HG03432 (cell line): ENCODE results near the gene LETM1.
"Not testable (repeated sequence)": the region's sequence is repeated elsewhere in the genome, so short reads cannot be mapped to it uniquely, and the experiment has no call there.

Experiments used
- ATAC-seq: cut with Tn5 transposase; IDR thresholded peaks from one replicate; pipeline ENCODE4 v1.9.1; 2021; ENCODE audit warnings: mild to moderate bottlenecking, moderate library complexity; ENCODE audit not compliant: unreplicated experiment

The LETM1 gene

GRCh38 chr4:1852904-1853623, 2.9 kb downstream of the LETM1 start:
- ATAC-seq = no peak

DNA sequence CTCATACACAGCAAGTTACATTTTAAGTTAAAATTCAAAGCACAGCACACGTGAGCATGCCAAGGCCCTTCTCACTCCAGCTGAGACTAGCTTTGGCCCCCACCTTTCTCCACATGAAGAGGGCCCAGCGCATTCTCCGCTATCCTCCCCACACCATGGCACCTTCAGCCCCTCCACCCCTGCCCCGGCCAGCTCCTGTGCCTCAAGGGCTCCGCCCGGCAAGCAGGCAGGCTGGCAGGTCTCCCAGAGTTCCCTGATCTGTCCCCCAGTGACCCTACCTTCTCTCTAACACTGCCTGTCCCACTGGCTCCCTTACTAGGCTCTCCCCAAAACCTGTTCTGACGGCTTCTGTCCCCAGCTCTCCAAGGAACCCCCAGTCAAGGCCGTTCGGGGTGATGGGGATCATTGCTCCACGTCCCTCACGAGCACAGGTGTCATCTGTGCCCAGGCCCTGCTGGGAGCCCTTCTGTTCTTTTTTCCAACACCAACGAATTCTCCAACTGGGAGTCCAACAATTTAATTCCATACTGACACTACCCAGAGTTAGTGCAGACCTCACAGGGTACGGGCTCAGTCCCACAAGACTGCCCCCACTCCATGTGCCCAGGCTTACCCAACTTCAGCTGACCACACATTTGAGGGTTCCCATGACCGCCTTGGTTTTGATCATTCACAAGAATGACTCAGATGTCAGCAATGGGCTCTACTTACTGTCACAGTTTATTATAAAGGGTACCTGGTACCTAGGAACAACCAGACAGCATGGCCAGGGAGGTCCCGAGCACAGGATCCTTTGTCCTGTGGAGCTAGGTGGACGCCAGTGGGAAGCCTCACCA, 4.2 kb downstream of the LETM1 start:
- no peak for ATAC-seq

DNA sequence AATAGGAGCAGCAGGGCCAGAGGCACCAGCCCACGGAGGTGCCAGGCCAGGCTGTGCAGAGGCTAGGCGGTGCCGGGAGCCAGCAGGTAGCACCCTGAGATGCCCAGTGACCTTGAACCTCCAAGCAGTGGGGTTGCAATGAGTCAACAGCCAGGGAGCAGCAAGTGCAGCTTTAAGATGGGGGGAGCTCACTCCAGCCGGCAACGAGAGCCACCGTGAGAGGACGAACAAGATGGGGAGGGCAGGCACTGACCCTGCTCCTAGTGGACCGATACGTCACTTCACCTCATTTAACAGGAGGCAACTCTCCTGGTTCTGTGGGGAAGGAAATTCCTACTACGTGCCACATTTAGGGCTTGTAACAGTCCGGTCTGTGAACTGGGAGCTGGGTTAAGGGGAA, 4.8 kb downstream of the LETM1 start:
- no peak for ATAC-seq

- ATAC-seq = no peak
Measured at GRCh38 chr4:1850276-1850675, 5.7 kb downstream of the LETM1 start.

GRCh38 chr4:1846580-1846979, 9.4 kb downstream of the LETM1 start:
- no peak for ATAC-seq

- not testable (repeated sequence) for ATAC-seq
Measured at GRCh38 chr4:1844618-1845017, 11.3 kb downstream of the LETM1 start.

- ATAC-seq = no peak
Measured at GRCh38 chr4:1843852-1844251, 12.1 kb downstream of the LETM1 start.

DNA sequence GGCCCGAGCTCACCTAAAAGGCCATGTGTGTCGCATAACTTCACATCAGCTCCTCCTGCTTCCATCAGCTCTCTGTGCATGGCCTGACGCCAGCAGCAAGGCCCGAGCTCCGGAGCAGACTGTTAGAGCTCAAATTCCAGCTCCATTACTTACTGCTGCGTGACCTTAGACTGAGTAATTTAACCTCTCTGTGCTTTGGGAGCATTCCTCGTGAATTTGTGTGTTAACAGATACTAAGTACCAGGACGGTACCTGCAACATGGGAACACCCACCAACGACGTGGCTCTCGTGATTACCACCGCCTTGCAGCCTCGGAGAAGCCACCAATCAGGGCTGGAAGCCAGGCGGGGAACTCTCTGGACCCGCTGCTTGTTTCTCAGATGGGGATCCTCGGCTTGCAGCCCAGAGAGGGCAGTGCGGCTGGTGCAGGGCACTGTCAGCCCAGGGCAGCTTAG, 12.9 kb downstream of the LETM1 start:
- no peak for ATAC-seq

GRCh38 chr4:1842339-1842895, 13.5 kb downstream of the LETM1 start:
- ATAC-seq = no peak

DNA sequence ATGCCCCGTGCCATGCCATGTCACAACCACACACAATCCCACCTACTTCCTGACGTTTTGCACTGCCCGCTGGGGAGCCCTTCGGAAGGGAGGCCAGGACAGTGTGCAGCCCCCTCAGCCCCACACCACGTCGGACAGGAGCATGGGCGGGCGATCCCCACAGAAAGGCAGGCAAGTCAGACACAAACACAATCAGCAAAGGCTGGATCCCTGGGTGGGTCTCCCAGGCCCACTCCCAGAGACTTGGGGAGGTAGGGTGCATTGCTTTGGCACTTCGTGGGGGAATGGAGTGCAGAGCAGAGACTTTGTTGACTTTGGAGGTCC, 14.1 kb downstream of the LETM1 start:
- ATAC-seq = no peak

DNA sequence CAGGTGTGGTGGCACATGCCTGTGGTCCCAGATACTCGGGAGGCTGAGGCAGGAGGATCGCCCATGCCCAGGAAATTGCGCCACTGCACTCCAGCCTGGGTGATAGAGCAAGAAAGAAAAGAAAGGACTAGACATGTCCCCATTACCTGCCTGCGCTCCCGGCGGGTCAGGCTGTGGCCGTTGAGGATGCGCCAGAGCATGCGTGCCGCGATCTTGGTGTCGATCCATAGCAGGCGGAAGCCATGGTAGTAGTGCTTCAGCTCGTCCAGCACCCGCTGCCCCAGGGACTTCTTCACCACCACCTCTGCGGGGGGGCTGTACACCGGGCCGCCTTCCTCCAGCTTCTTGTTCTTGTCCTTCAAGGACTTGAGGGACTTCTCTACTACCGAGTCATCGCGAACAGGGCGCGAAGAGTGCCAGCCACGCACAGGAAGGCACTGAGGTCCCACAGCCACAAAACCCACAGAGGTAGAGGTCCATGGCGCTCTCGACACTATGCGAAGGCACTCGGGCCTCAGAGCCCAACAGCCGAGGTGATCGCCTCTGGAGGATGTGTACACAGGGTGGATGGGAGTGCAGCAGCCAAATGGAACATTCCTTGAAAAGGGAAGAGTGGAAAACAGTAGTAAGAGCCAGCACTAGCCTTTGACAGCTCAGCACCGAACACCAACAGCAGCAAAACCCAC, 14.6 kb downstream of the LETM1 start:
- no peak for ATAC-seq

GRCh38 chr4:1839282-1839681, 16.7 kb downstream of the LETM1 start:
- ATAC-seq = no peak

GRCh38 chr4:1837069-1837468, 18.9 kb downstream of the LETM1 start:
- ATAC-seq = no peak

GRCh38 chr4:1836650-1837049, 19.3 kb downstream of the LETM1 start:
- no peak for ATAC-seq

DNA sequence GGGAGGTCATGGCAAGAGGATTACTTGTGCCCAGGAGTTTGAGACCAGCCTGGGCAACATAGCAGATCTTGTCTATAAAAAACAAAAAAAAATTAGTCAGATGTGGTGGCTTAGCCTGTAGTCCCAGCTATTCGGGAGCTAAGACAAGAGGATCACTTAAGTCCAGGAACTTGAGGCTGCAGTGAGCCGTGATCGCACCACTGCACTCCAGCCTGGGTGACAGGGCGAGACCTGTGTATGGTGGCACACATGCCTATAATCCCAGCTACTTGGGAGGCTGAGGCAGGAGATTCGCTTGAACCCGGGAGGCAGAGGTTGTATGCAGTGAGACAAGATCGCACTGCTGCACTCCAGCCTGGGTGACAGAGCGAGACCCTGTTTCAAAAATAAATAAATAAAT, 20.1 kb downstream of the LETM1 start:
- ATAC-seq = not testable (repeated sequence)

DNA sequence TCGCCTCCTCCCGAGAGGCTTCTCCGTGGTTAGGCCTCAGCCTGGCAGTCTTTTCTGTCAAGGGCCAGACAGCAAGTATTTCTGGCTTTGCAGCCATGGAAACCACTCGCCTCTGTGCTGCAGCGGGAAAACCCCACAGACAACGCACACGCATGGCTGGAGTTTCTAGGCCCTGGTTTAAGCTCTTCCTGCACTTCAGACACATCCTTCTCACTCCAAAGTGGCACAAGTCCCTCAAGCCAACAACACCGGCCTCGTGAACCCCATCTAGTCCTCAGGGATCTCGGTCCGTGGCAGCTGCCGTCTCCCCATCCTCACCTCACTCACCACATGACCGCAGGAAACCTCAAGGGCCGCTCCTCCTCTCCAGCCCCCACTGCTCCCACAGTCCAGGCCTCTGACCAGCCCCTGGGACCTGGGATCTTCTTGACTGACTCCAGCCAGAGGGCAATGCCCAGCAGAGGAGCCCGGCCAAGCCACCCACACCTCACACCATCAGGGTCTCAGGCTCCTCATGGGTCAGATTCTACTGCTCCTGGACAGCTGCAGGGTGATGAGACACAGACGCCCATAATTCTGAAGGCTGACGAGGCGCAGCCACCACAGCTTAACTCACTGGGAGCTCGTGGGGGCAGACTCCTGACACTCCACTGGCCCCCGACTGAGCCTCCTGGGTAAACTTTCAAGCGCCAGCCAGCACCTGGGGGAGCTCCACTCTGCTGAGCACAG, 21.7 kb downstream of the LETM1 start:
- peak; percentile 73 for ATAC-seq

GRCh38 chr4:1833307-1834046, 22.5 kb downstream of the LETM1 start:
- peak; percentile 15 for ATAC-seq

GRCh38 chr4:1832690-1833089, 23.3 kb downstream of the LETM1 start:
- ATAC-seq = no peak

DNA sequence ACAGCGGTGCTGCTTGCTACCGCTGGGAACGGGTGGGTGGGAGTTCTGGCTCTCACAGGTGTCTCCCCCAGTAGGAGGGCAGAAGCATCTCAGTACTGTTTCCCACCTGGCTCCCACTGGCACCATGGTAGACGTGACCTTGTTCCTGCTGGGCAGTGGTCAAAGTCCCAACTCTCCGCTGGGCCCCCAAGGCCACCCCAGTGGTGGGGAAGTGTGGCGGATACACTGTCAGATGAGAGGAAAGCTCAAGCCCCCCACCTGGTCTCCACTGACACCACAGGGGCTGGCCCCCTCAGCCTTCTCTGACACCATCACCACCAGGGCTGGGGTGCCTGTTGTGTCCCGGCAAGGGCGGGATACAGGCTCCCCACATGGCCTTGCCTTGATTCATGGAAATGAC, 24.6 kb downstream of the LETM1 start:
- ATAC-seq = no peak

DNA sequence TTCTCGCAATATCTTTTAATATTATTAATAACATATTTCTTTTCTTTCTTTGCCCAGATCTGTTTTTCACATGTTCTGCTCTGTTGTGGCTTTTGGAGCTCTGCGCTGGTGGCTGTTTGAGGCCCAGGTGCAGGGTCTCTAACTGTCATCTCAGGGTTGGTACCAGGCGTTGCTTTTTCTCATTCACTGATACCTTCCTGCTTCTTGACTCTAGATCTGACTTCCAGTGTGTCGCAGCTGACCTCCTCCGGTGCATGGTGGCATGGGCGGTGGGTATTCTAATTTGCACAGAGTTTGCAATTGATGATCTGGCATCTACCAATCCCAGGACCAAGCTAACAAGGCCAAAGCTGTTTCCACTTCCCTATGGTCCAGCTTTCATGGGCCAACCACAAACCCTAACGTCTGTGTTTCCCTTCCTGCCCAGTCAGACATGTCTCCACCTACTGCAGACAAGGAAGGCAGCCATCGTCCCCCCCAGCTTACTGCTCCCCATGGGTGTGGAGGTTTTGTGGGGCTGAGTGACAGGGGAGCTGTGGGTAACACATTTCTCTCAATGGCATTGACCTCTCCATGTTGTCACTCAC, 25.2 kb downstream of the LETM1 start:
- ATAC-seq = no peak
